ENCODE data around the gene DOK5.

DOK5 gene

GRCh38 chr20:54559890-54560289 lies 84.5 kb downstream of the DOK5 start:
- no peak for DNase-seq (ENCODE audit: low spot score)

GRCh38 chr20:54560357-54560756 lies 85.0 kb downstream of the DOK5 start:
- DNase-seq (ENCODE audit: low spot score) = no peak

GRCh38 chr20:54565255-54565654 lies 89.9 kb downstream of the DOK5 start:
- DNase-seq (ENCODE audit: low spot score) = no peak

- DNase-seq (ENCODE audit: low spot score) = no peak
Observed at GRCh38 chr20:54566031-54566688, 90.8 kb downstream of the DOK5 start.

GRCh38 chr20:54570561-54570960 lies 95.2 kb downstream of the DOK5 start:
- no peak for DNase-seq (ENCODE audit: low spot score)

- no peak for DNase-seq (ENCODE audit: low spot score)
Observed at GRCh38 chr20:54572665-54573435, 97.5 kb downstream of the DOK5 start.

GRCh38 chr20:54573838-54574237 lies 98.4 kb downstream of the DOK5 start:
- DNase-seq (ENCODE audit: low spot score) = peak; percentile 91

- DNase-seq (ENCODE audit: low spot score) = no peak
Observed at GRCh38 chr20:54576518-54576917, 101.1 kb downstream of the DOK5 start.

GRCh38 chr20:54577637-54578036 lies 102.2 kb downstream of the DOK5 start:
- DNase-seq (ENCODE audit: low spot score) = no peak

GRCh38 chr20:54585217-54585616 lies 109.8 kb downstream of the DOK5 start:
- no peak for DNase-seq (ENCODE audit: low spot score)

GRCh38 chr20:54587408-54587807 lies 112.0 kb downstream of the DOK5 start:
- DNase-seq (ENCODE audit: low spot score) = no peak

GRCh38 chr20:54589402-54590030 lies 114.1 kb downstream of the DOK5 start:
- DNase-seq (ENCODE audit: low spot score) = no peak

GRCh38 chr20:54590856-54591255 lies 115.5 kb downstream of the DOK5 start:
- DNase-seq (ENCODE audit: low spot score) = no peak

- DNase-seq (ENCODE audit: low spot score) = no peak
Observed at GRCh38 chr20:54596651-54597050, 121.3 kb downstream of the DOK5 start.

- peak; percentile 16 for DNase-seq (ENCODE audit: low spot score)
Observed at GRCh38 chr20:54598352-54598751, 123.0 kb downstream of the DOK5 start.

- DNase-seq (ENCODE audit: low spot score) = no peak
Observed at GRCh38 chr20:54600634-54601033, 125.2 kb downstream of the DOK5 start.

- DNase-seq (ENCODE audit: low spot score) = no peak
Observed at GRCh38 chr20:54601831-54602515, 126.6 kb downstream of the DOK5 start.

- no peak for DNase-seq (ENCODE audit: low spot score)
Observed at GRCh38 chr20:54605319-54605718, 129.9 kb downstream of the DOK5 start.

- DNase-seq (ENCODE audit: low spot score) = no peak
Observed at GRCh38 chr20:54606380-54606779, 131.0 kb downstream of the DOK5 start.

- no peak for DNase-seq (ENCODE audit: low spot score)
Observed at GRCh38 chr20:54608039-54608745, 132.8 kb downstream of the DOK5 start.

GRCh38 chr20:54608943-54609342 lies 133.6 kb downstream of the DOK5 start:
- no peak for DNase-seq (ENCODE audit: low spot score)
